Loucy (cell line): Measurements from ENCODE around the gene ABCG1.

ENCODE experiments used
- CTCF ChIP-seq: fragments of 200-600 bp; sonication (generic); conservative IDR thresholded peaks from 2 replicates; pipeline ENCODE4 v1.5.1; 2014; ENCODE audit warnings: mild to moderate bottlenecking, antibody characterized with exemption, low read length
- EZH2phosphoT487 ChIP-seq: fragments of 200-600 bp; IDR thresholded peaks from 2 replicates; pipeline ENCODE4 v1.6.1; 2018; ENCODE audit warnings: antibody characterized with exemption, mild to moderate bottlenecking, moderate library complexity, borderline replicate concordance

- TF ChIP-seq CTCF (0 out of 2 replicates have a peak, but pooled peaks have one; percentile 20), EZH2phosphoT487 (no peak)
Observed at GRCh38 chr21:42222821-42223390, 4.0 kb downstream of the ABCG1 start.
